ENCODE results near the gene CPNE5.

Gene CPNE5

DNA sequence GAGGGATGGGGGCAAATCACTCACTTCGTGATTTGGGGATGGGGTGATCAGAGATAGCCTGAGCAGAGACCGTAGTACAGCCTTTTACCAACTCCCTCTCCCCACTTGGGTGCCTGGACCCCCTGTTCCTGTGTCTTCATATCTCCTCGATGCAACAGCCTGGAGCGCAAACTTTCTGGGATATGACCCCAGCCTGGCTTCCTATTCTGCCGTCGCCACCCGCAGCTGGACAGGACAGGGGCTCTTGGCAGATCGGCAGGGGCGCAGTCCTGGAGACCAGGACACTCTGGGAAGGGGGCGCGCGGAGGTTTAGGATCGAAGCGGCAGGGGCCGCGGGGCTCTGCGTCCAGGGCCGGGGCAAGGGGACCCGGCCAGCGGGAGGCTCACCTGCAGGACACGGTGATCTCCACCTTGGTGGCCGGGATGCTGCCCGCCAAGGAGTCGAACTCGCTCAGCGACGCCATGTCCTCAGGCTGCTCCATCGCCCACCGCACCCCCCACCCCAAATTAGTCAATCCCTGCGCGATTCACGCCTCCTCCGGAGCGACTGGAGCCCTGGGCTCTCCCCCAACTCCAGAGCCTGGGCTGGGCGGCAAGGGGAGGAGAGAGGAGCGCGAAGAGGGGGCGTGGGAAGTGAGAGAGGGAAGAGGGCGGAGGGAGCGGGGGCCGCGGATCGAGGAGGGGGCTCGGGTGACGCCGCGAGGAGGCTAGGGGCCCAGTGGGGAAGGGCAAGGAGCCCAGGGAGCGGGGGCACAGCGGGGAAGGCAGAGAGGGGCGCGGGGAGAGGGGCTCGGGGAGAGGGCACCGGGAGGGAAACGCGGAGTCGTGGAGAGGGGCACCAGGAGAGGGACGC, at the start of gene CPNE5:
TSS of gene CPNE5 (minus strand) at position 549 of the 853 bp plus-strand sequence. CDS start at position 482, 67 bp downstream.
- DNase-seq, result no peak

- no peak for DNase-seq
Measured at GRCh38 chr6:36888115-36888643, 48.9 kb upstream of the CPNE5 start.

DNA sequence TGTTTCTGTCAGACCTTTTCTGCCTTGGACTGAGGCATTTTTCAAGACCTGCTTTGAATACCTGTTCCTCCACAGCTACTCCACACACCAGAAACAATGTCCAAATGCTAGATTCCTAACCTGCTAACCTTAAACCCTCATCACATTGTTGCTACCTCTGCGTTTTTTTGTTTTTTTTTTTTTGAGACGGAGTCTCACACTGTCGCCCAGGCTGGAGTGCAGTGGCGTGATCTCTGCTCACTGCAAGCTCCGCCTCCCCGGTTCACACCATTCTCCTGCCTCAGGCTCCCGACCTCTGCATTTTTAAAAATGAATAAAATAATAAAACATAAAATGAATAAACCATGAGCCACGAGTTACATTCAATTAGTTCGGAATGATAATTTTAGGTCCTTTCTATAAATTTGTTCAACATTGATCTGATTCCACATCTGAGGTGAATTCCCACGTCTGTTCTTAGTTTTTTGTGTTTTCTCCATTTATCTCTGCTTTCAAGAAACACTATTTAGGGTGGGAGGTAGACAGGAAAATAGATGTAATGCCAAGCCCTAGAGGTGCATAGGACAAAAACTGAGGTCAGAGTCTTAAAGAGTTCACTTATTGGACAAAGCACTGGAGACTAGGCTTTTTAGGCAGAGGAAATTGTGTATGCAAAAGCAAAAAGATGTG, 47.8 kb upstream of the CPNE5 start:
- no peak for DNase-seq

DNA sequence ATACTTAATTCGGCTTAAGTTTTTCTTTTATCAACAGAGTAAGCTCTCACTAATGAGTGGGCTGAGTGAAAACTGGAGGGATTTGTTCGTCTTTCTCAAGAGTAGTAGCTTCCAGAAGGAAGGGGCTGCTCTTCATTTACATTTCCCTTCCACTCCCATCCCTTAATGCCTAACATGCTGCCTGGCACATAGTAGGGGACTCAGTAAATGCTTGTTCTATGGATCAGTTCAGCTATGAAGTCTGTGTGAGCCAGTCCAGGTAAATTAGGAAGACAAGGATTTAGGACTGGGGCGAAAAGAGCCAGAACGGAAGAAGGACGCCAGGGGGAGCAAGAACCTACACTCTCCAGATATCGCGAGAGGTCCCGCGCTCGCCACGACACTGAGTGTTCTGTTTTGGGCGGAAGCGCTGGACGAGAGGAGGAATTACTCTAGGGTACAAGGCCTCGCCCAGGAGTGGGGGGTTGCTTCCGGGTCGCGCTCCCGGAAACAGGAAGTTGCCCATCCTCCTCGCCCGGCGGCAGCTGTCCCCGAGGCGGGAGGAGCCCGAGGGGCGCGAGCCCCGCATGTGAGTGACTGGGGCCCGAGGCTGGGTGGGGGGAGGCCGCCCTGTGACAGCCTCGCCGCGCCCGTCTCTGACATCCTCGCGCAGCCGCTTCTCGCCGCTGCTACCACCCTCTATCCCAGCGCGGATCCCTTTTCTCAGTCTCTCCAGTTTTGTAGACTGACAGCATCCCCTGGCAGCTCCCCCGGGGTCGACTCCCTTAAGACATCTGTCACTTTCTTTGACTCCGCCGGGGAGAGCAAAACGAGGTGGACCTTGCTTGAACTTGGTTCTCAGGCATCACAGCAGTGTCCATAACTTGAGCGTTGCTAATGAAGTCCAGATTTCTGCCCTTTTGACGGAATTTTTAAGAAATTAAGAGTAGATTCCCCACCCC, 46.5 kb upstream of the CPNE5 start, which contains the start of gene C6orf89:
TSS of gene C6orf89 (plus strand) at position 492 of the 941 bp plus-strand sequence. CDS start 13,493 bp downstream, outside the sequence.
- DNase-seq, result peak; percentile 99 to 100

DNA sequence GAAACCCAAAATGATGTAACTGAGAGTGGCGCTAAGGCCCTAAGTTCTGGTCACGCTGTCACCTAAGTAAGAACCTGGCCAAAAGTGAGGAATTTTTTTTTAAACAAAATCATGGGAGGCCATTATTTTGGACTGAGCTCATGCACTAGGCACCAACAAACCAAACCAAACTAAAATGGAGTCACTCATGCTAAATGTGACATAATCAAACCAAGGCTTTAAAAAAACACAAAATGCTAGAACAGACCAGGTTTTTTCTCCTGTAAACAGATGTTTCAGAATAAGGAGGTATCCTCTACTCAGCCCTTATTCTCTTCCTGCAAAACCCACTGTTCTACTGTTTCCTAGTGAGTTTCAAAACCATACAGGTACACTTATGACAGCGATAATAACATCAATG, 45.4 kb upstream of the CPNE5 start:
- no peak for DNase-seq

DNA sequence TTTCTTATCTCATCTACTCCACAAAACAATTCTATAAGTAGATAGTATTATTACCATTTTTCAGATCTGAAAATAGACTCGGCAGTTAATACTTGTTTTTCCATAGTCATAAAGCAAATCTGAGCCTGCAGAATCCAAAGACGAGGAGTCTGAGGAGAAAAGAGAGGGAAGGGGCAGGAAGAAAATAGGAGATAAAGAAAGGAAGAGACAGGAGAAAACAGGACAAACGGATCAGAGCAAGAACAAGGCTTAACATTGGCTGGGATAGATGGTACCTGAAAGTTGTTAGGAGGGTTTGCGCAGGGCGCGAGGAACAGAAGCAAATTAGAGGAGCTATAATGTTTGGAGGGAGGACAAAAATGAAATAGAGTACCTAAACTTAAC, 36.0 kb upstream of the CPNE5 start:
- no peak for DNase-seq

- peak; percentile 97 to 98 for DNase-seq
Measured at GRCh38 chr6:36874443-36875249, 35.4 kb upstream of the CPNE5 start, which contains the start of gene PPIL1. PPIL1 (minus strand) TSS chr6:36874803; CDS start chr6:36874772, 31 bp downstream.

DNA sequence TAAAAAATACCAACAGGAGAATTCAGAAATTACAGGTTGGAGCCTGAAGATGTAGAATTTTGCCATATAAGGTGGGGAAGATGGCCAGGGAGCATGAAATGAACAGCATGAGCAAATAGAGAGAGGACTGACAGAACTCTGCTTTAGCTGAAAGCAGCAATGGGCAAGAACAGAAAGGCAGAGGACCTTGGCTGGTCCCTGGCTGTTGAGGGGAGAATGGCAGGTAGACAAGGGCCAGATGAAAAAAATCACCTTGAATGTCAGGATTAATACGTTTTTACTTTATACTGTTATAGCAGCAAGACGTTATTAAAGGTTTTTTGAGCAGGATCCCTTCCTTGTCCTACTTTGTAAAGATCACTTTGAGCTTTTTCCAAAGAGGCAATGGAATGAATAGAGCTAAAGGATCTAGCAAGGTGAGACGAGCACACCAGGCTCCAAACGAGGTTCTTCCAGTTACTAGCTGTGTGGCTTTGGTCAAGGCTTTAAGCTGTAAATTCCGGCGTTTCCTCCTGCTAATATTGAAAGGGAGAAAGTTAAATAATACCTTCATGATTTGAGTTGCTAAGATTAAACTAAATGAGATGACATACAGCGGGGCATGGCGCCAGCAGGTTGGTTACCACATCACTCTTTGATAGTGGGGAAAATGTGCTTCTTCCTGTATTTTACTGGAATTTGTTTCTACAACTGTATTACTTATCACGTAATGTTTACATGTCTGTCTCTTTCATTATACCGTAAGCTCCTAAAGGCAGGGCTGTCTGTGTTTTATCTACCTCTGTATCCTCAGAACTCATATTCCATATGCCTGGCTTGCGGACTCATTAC, 34.6 kb upstream of the CPNE5 start:
- DNase-seq, result peak; percentile 43 to 48

DNA sequence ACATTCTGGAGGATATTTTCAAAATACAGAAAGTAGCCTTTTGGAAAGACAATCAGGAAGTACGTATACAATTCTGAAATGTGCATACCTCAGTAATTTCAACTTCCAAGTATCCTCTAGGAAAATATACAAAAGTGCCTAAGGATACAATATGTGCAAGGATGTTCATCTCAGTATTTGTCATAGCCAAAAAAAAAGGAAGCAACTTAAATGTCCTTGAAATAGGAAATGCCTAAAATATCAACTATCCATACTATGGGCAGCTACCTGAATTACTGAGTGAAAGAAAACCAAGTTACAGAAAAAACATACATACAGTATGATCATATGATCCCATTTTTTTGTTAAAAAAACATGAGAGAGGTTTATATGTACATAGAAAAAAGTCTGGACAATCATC, 33.9 kb upstream of the CPNE5 start:
- DNase-seq, result peak in 1 of 2 experiments; percentile 24

DNA sequence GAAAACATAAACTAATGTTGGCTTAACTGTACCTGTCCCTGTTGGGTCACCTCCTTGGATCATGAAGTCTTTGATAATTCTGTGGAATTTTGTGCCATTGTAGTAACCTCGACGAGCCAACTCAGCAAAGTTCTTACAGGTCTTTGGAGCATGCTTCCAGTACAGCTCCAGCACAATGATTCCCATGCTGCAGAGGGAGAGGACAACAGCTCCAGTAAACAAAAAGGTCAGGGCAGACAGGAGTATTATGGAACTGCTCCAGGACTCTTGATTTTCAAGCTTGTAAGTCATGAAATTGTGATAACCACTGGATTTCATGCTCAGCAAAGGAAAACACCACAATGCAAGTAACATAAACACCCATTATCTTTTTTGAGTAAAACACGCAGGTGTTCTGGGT, 32.4 kb upstream of the CPNE5 start:
- DNase-seq, result no peak

GRCh38 chr6:36867471-36868224, 28.4 kb upstream of the CPNE5 start:
- no peak for DNase-seq

GRCh38 chr6:36865835-36866234, 26.6 kb upstream of the CPNE5 start:
- DNase-seq, result no peak

GRCh38 chr6:36863670-36864540, 24.7 kb upstream of the CPNE5 start:
- no peak for DNase-seq

GRCh38 chr6:36862848-36863382, 23.7 kb upstream of the CPNE5 start:
- no peak for DNase-seq

GRCh38 chr6:36862164-36862847, 23.1 kb upstream of the CPNE5 start:
- DNase-seq, result no peak

- no peak for DNase-seq
Measured at GRCh38 chr6:36860126-36860525, 20.9 kb upstream of the CPNE5 start.

DNA sequence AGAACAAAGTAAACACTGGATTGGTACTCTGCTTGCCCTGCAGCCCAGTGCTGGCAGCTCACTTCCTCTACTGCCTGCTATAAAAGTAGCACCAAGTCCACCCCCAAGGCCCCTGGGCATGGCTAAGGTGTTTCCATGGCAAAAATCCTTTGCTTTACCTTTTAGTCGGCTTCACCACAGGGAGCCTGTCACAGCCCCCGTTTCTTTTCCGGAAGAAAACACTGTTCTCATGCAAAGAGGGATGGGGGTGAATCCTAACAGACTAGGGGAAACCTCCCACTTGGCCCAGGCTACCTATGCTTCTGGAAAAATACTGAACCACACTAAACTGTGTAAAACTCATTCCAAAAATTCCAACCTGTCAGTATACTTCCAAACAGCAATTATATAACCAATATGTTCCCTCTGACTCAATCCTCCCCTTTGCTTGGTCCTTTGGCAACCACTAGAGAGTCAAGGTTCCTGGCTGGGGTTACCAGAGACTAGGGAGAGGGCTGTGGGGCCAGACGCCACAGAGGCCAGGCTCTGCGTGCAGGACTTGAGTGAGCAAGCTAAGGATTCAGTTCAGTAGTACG, 19.2 kb upstream of the CPNE5 start:
- no peak for DNase-seq

DNA sequence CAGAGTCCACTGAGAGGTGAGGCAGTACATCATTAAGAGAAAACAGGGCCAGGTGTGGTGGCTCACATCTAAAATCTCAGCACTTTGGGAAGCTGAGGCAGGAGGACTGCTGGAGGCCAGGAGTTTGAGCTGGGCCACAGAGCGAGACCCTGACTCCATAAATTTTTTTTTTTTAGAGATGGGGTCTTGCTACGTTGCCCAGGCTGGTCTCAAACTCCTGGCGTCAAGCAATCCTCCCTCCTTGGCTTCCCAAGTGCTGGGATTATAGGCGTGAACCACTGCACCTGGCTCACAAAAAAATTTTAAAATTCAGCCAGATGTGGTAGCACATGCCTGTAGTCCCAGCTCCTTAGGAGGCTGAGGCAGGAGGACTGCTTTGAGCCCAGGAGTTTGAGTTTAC, 18.1 kb upstream of the CPNE5 start:
- DNase-seq, result no peak
